Measurements from ENCODE around the gene OR8B3. TPM values are rescaled to one million over a fixed set of nuclear protein-coding genes. Genes with fewer than 3 reads are reported as not detected.

The OR8B3 gene, protein sequence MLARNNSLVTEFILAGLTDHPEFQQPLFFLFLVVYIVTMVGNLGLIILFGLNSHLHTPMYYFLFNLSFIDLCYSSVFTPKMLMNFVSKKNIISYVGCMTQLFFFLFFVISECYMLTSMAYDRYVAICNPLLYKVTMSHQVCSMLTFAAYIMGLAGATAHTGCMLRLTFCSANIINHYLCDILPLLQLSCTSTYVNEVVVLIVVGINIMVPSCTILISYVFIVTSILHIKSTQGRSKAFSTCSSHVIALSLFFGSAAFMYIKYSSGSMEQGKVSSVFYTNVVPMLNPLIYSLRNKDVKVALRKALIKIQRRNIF
- not detected in 5 replicates for total RNA-seq (2022; extraction: Qiagen RNA extraction)

DNA sequence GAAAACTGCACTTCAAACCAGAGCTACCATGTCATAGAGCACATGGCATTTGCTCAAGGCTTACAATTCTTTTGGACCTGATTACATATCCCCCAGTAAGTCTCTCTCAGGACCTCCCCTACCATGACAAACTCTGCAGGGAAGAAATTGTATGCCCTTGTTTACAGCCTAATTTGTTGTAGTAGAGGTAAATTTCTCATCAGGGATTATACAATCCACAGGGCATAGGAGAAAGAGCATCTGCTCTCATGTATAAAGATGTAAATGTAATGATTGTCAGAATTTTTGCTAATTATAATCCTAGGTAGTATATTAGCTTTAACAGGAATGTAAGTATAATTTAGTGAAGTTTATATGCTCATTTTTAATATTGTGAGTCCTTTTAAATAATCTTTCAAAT, at the start of gene OR8B3:
Gene OR8B3, minus strand, starts transcription at position 101 of the 400 bp plus-strand sequence. CDS start 1,673 bp downstream, outside the sequence.

DNA sequence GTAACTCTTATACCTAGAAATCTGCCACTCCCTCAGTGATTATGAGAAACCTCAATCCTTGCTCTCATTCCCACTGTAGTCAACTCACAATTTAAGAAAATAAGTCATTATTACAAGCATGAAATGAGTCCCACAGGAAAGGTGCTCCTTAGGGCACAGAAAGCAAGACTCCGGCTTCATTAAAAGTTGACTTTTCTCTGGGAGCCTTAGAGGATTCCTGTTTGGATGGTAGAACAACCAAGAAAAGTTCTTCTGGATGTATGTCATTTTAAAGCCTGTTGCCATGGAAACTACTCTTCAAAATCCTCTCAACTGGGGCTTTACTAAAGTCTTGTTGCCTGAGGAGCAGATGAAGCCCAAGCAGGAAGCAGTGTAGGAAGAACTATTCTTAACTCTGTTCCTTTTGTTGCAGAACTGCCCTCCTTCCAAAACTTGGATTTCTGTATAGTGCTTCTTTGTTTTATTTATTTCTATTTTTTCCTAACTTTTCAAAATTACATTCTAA, 46.9 kb upstream of the OR8B3 start, which contains the start of gene OR8B8:
Gene OR8B8, minus strand, starts transcription at position 51 of the 505 bp plus-strand sequence. CDS start 4,611 bp downstream, outside the sequence.

DNA sequence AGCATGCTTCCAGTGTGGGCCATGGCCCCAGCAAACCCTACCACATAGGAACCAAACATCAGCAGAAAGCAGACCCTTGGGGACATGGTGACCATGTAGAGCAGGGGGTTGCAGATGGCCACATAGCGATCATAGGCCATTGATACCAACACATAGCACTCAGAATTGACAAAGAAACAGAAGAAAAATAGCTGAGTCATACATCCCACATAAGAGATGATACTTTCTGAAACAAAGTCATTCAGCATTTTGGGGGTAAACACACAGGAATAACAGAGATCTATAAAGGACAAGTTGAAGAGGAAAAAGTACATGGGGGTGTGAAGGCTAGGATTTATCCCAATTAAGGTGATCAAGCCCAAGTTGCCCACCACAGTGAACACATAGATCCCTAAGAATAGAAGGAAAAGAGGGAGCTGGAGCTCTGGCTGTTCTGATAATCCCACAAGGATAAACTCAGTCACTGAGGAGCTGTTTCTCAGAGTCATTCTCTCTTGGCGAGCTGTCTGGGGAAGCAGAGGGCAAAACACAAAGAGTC, 25.6 kb upstream of the OR8B3 start, which contains the start of gene OR8B4:
Gene OR8B4, minus strand, starts transcription at position 488 of the 538 bp plus-strand sequence. Its CDS starts 0 bp downstream, at position 488.

GRCh38 chr11:124384399-124384798, 14.4 kb downstream of the OR8B3 start, which contains the start of gene OR8B2:
TSS of gene OR8B2 (minus strand) at chr11:124384499. CDS start at chr11:124383343, 1,156 bp downstream.

Other genes with a start within 250 kb of the OR8B3 start
- gene OR10D3, start 215.7 kb downstream of the OR8B3 start, total RNA-seq (2022; extraction: Qiagen RNA extraction), result not detected in 5 replicates
- gene OR8G1, start 157.9 kb downstream of the OR8B3 start, total RNA-seq (2022; extraction: Qiagen RNA extraction), result not detected in 5 replicates
- not detected in 5 replicates for gene OR8G5, start 142.6 kb downstream of the OR8B3 start, total RNA-seq (2022; extraction: Qiagen RNA extraction)
- gene OR8D1, start 85.1 kb downstream of the OR8B3 start, total RNA-seq (2022; extraction: Qiagen RNA extraction), result not detected in 5 replicates
- gene OR8D2, start 78.8 kb downstream of the OR8B3 start, total RNA-seq (2022; extraction: Qiagen RNA extraction), result not detected in 5 replicates
- gene OR8B2, start 14.5 kb downstream of the OR8B3 start, total RNA-seq (2022; extraction: Qiagen RNA extraction), result not detected in 5 replicates
- gene OR8B4, start 25.8 kb upstream of the OR8B3 start, total RNA-seq (2022; extraction: Qiagen RNA extraction), result not detected in 5 replicates
- gene OR8B8, start 46.7 kb upstream of the OR8B3 start, total RNA-seq (2022; extraction: Qiagen RNA extraction), result not detected in 5 replicates
- gene OR8B12, start 144.6 kb upstream of the OR8B3 start, total RNA-seq (2022; extraction: Qiagen RNA extraction), result not detected in 5 replicates
- not detected in 5 replicates for gene OR8A1, start 171.0 kb upstream of the OR8B3 start, total RNA-seq (2022; extraction: Qiagen RNA extraction)
- gene PANX3, start 212.4 kb upstream of the OR8B3 start, total RNA-seq (2022; extraction: Qiagen RNA extraction), result not detected in 5 replicates
- gene TBRG1, start 223.8 kb upstream of the OR8B3 start, total RNA-seq (2022; extraction: Qiagen RNA extraction), result 15.7 to 18.2 TPM (median 16.2 TPM) in 5 replicates

All from A549 treated with Mapracorat at 1 μM for 4 hours (cell line).